ENCODE measurements around the gene OSBPL10.

OSBPL10 gene

GRCh38 chr3:31614162-31614921 lies 366.7 kb downstream of the OSBPL10 start:
- Histone ChIP-seq H2BK15ac (ENCODE audit: low read depth, poor library complexity, severe bottlenecking) (no peak overlapping the region), H4K91ac (ENCODE audit: low read length) (no peak overlapping the region), H3K14ac (ENCODE audit: low read length in 2 of 2) (no peak overlapping the region), H3K4me1 (ENCODE audit: control insufficient read depth, insufficient read depth, low read depth, low read length) (no peaks in the 10 kb centered on the region), H3K4me3 (ENCODE audit: insufficient read depth in 1 of 2, low read depth in 1 of 2, low read length in 2 of 2) (no peak overlapping the region), H3K36me3 (ENCODE audit: control insufficient read depth in 1 of 2, insufficient read depth in 2 of 2, low read depth in 1 of 2, low read length in 2 of 2) (peaks cover 0 to 32% of the 10 kb centered on the region in 2 experiments), H3K27me3 (ENCODE audit: control insufficient read depth in 1 of 2, insufficient read depth in 1 of 2, low read length in 2 of 2) (no peaks in the 10 kb centered on the region), H3K9ac (ENCODE audit: low read length) (no peak overlapping the region), H4K8ac (ENCODE audit: low read length) (no peak overlapping the region), H3K9me3 (ENCODE audit: control insufficient read depth, low read length) (no peaks in the 10 kb centered on the region), H3K18ac (ENCODE audit: low read depth in 1 of 2, low read length in 2 of 2) (no peak overlapping the region), H3K79me1 (replicated peaks; ENCODE audit: low read length, poor library complexity, severe bottlenecking) (peaks cover 2% of the 10 kb centered on the region), H3K27ac (ENCODE audit: low read length, poor library complexity, severe bottlenecking) (no peak overlapping the region), H2BK5ac (ENCODE audit: low read depth, low read length, poor library complexity, severe bottlenecking) (no peak overlapping the region), H3K4me2 (ENCODE audit: low read length, poor library complexity, severe bottlenecking) (no peak overlapping the region), H3K23ac (ENCODE audit: low read length in 2 of 2) (no peak overlapping the region), H2BK12ac (ENCODE audit: low read length in 2 of 2) (no peak overlapping the region), H2BK120ac (ENCODE audit: low read depth, low read length) (no peak overlapping the region), H3K4ac (ENCODE audit: low read depth in 1 of 2, low read length in 2 of 2) (no peak overlapping the region), H2AK5ac (ENCODE audit: low read length, severe bottlenecking) (no peak overlapping the region), H2AFZ (ENCODE audit: low read depth, low read length) (no peak overlapping the region)
- DNase-seq: no peak
- 0% methylated on average over 1 of the region's 5 CpGs for WGBS

GRCh38 chr3:31613654-31614053 lies 367.4 kb downstream of the OSBPL10 start:
- H3K27ac ChIP-seq (ENCODE audit: low read length, poor library complexity, severe bottlenecking): no peak overlapping the region
- H2AK5ac ChIP-seq (ENCODE audit: low read length, severe bottlenecking): no peak overlapping the region
- peak; percentile 77 for DNase-seq
- H3K27me3 ChIP-seq (ENCODE audit: control insufficient read depth in 1 of 2, insufficient read depth in 1 of 2, low read length in 2 of 2): no peaks in the 10 kb centered on the region
- no peak overlapping the region for H2AFZ ChIP-seq (ENCODE audit: low read depth, low read length)
- no peak overlapping the region for H2BK12ac ChIP-seq (ENCODE audit: low read length in 2 of 2)
- no peak overlapping the region for H3K18ac ChIP-seq (ENCODE audit: low read depth in 1 of 2, low read length in 2 of 2)
- no peak overlapping the region for H3K4me2 ChIP-seq (ENCODE audit: low read length, poor library complexity, severe bottlenecking)
- WGBS: 81% methylated on average over 4 of the region's 4 CpGs
- H4K8ac ChIP-seq (ENCODE audit: low read length): no peak overlapping the region
- no peak overlapping the region for H2BK5ac ChIP-seq (ENCODE audit: low read depth, low read length, poor library complexity, severe bottlenecking)
- no peaks in the 10 kb centered on the region for H3K4me1 ChIP-seq (ENCODE audit: control insufficient read depth, insufficient read depth, low read depth, low read length)
- no peaks in the 10 kb centered on the region for H3K9me3 ChIP-seq (ENCODE audit: control insufficient read depth, low read length)
- peaks cover 0 to 26% of the 10 kb centered on the region in 2 experiments for H3K36me3 ChIP-seq (ENCODE audit: control insufficient read depth in 1 of 2, insufficient read depth in 2 of 2, low read depth in 1 of 2, low read length in 2 of 2)
- no peak overlapping the region for H4K91ac ChIP-seq (ENCODE audit: low read length)
- H3K14ac ChIP-seq (ENCODE audit: low read length in 2 of 2): no peak overlapping the region
- H3K9ac ChIP-seq (ENCODE audit: low read length): no peak overlapping the region
- no peak overlapping the region for H2BK15ac ChIP-seq (ENCODE audit: low read depth, poor library complexity, severe bottlenecking)
- no peak overlapping the region for H3K23ac ChIP-seq (ENCODE audit: low read length in 2 of 2)
- no peak overlapping the region for H3K4ac ChIP-seq (ENCODE audit: low read depth in 1 of 2, low read length in 2 of 2)
- no peak overlapping the region for H2BK120ac ChIP-seq (ENCODE audit: low read depth, low read length)
- H3K79me1 ChIP-seq (replicated peaks; ENCODE audit: low read length, poor library complexity, severe bottlenecking): peaks cover 2% of the 10 kb centered on the region
- H3K4me3 ChIP-seq (ENCODE audit: insufficient read depth in 1 of 2, low read depth in 1 of 2, low read length in 2 of 2): no peak overlapping the region

GRCh38 chr3:31613177-31613576 lies 367.9 kb downstream of the OSBPL10 start:
- Histone ChIP-seq H3K4me3 (ENCODE audit: insufficient read depth in 1 of 2, low read depth in 1 of 2, low read length in 2 of 2) (no peak overlapping the region), H4K91ac (ENCODE audit: low read length) (no peak overlapping the region), H3K4ac (ENCODE audit: low read depth in 1 of 2, low read length in 2 of 2) (no peak overlapping the region), H3K9ac (ENCODE audit: low read length) (no peak overlapping the region), H2BK120ac (ENCODE audit: low read depth, low read length) (no peak overlapping the region), H4K8ac (ENCODE audit: low read length) (no peak overlapping the region), H3K79me1 (replicated peaks; ENCODE audit: low read length, poor library complexity, severe bottlenecking) (peaks cover 2% of the 10 kb centered on the region), H3K27me3 (ENCODE audit: control insufficient read depth in 1 of 2, insufficient read depth in 1 of 2, low read length in 2 of 2) (no peaks in the 10 kb centered on the region), H3K9me3 (ENCODE audit: control insufficient read depth, low read length) (no peaks in the 10 kb centered on the region), H3K23ac (ENCODE audit: low read length in 2 of 2) (no peak overlapping the region), H2BK5ac (ENCODE audit: low read depth, low read length, poor library complexity, severe bottlenecking) (no peak overlapping the region), H3K4me2 (ENCODE audit: low read length, poor library complexity, severe bottlenecking) (no peak overlapping the region), H2AK5ac (ENCODE audit: low read length, severe bottlenecking) (no peak overlapping the region), H3K27ac (ENCODE audit: low read length, poor library complexity, severe bottlenecking) (no peak overlapping the region), H2BK15ac (ENCODE audit: low read depth, poor library complexity, severe bottlenecking) (no peak overlapping the region), H3K36me3 (ENCODE audit: control insufficient read depth in 1 of 2, insufficient read depth in 2 of 2, low read depth in 1 of 2, low read length in 2 of 2) (peaks cover 0 to 21% of the 10 kb centered on the region in 2 experiments), H3K14ac (ENCODE audit: low read length in 2 of 2) (no peak overlapping the region), H3K4me1 (ENCODE audit: control insufficient read depth, insufficient read depth, low read depth, low read length) (no peaks in the 10 kb centered on the region), H2BK12ac (ENCODE audit: low read length in 2 of 2) (no peak overlapping the region), H2AFZ (ENCODE audit: low read depth, low read length) (no peak overlapping the region), H3K18ac (ENCODE audit: low read depth in 1 of 2, low read length in 2 of 2) (no peak overlapping the region)
- peak; percentile 33 for DNase-seq
- no CpG with 5 or more reads among the region's 1 CpG for WGBS
